HG02973 (cell line): ENCODE data around the gene ADAMTS14.

Source experiments
- ATAC-seq: cut with Tn5 transposase; IDR thresholded peaks from one replicate; pipeline ENCODE4 v1.9.1; 2021; ENCODE audit warnings: moderate library complexity; ENCODE audit not compliant: unreplicated experiment

Gene ADAMTS14

GRCh38 chr10:70723771-70724170 is 51.5 kb downstream of the ADAMTS14 start:
- ATAC-seq = no peak

GRCh38 chr10:70726909-70727495 is 54.7 kb downstream of the ADAMTS14 start:
- ATAC-seq = no peak

- ATAC-seq = no peak
Observed at GRCh38 chr10:70728328-70728727, 56.0 kb downstream of the ADAMTS14 start.

- no peak for ATAC-seq
Observed at GRCh38 chr10:70729763-70730357, 57.6 kb downstream of the ADAMTS14 start.

- ATAC-seq = no peak
Observed at GRCh38 chr10:70730955-70731354, 58.6 kb downstream of the ADAMTS14 start.

GRCh38 chr10:70732569-70732968 is 60.3 kb downstream of the ADAMTS14 start:
- ATAC-seq = no peak

- ATAC-seq = no peak
Observed at GRCh38 chr10:70733051-70733450, 60.7 kb downstream of the ADAMTS14 start.

- ATAC-seq = no peak
Observed at GRCh38 chr10:70735161-70735560, 62.9 kb downstream of the ADAMTS14 start.

- ATAC-seq = no peak
Observed at GRCh38 chr10:70736525-70736924, 64.2 kb downstream of the ADAMTS14 start.

GRCh38 chr10:70737250-70737649 is 64.9 kb downstream of the ADAMTS14 start:
- no peak for ATAC-seq

- ATAC-seq = no peak
Observed at GRCh38 chr10:70738006-70738760, 65.9 kb downstream of the ADAMTS14 start.

- ATAC-seq = no peak
Observed at GRCh38 chr10:70738761-70739121, 66.4 kb downstream of the ADAMTS14 start.

GRCh38 chr10:70740406-70741288 is 68.3 kb downstream of the ADAMTS14 start:
- ATAC-seq = no peak

GRCh38 chr10:70742537-70743429 is 70.5 kb downstream of the ADAMTS14 start:
- no peak for ATAC-seq

- ATAC-seq = no peak
Observed at GRCh38 chr10:70743430-70743788, 71.1 kb downstream of the ADAMTS14 start.

- no peak for ATAC-seq
Observed at GRCh38 chr10:70743879-70744278, 71.6 kb downstream of the ADAMTS14 start.

GRCh38 chr10:70744617-70745143 is 72.4 kb downstream of the ADAMTS14 start:
- no peak for ATAC-seq

GRCh38 chr10:70745555-70745954 is 73.2 kb downstream of the ADAMTS14 start:
- no peak for ATAC-seq

- ATAC-seq = no peak
Observed at GRCh38 chr10:70747192-70747965, 75.1 kb downstream of the ADAMTS14 start.
